DMS153 (cell line): ENCODE measurements around the gene CCDC157.
A peak's percentile ranks its signal among the peaks of the same experiment; 100 is the strongest.
"Not testable (repeated sequence)": the region's sequence is repeated elsewhere in the genome, so short reads cannot be mapped to it uniquely, and the experiment has no call there.

Experiments used
- DNase-seq: peaks from one replicate; lab custom pipeline; 2025; lab: John Stamatoyannopoulos, UW

CCDC157 gene

DNA sequence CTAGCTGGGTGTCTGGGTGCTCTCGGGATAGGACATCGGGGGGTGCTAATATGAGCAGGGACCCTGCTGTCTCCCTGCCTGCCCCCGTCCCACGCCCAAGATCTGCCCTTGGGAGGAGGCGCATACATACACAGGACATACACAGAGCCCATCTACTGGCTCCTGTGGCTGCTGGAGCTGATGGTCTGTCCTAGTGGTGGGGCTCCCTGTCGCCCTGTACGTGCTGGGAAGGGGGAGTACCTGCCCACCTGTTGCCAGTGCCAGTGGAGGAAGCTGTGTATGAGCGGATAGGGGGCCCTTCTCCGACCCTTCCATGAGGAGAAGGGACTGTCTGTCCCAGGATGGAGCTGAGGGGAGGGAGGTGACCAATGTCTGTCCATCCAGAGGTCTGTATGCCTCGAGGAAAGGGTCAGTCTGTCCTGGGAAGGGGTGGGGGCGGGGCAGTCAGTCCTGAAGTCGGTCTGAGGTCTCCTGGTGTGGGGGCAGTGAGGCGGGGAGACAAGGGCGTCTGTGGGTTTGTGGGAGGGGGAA, 31.0 kb upstream of the CCDC157 start:
- no peak for DNase-seq

DNA sequence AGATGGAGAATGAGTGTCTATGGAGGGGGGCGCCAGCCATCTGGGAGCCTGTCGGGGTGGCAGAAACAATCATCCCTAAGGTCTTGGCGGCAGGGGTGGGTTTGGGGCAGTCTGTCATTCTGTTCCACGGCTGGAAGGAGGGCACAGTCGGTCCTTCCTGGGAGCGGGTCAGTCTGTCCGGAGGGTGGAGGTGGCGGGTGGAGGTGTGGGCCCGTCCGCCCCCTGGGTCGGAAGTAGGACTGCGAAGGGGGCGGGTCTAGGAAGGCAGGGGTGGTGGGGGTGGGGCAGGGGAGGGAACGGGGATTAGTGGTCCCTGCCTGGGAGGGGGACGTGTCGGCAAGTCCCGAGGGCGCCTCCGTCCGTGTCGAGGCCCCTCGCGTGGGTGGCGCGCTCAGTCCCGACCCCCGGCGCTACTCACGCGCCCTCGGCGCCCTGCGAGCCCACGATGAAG, 30.5 kb upstream of the CCDC157 start:
- no peak for DNase-seq

DNA sequence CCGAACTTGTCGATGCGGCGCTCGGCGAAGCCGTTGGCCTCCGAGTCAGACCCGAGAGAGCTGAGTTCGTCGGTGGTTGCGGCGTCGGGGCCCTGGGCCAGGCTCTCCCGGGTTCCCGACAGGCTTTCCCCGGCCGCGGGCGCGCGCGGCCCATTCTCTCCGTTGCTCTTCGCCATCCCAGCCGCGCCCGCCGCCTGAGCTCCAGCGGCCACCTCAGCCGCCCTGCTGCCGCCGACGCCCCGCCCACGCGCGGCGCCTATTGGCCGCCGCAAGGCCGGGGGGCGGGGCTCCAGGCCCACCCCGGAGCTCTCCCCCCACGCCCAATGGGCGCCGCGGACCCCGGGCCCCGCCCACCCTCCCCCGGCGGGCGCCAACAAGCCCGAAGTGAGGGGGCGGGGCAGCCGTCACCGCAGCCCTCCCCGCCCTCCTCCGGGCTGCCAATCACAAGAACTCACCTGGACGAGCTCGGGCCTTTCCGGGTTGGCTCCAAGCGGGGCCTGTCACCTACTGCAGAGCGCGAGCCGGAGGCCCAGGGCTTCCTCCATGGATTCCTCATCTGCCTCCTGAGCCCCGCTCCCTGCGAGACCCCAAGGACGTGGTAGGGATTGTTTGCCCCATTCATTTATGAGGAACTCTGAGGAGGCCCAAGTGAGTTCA, 30.0 kb upstream of the CCDC157 start, which contains the start of gene TBC1D10A:
TBC1D10A (minus strand) TSS at position 236 of the 657 bp plus-strand sequence; CDS start at position 176, 60 bp downstream.
- peak; percentile 89 for DNase-seq

DNA sequence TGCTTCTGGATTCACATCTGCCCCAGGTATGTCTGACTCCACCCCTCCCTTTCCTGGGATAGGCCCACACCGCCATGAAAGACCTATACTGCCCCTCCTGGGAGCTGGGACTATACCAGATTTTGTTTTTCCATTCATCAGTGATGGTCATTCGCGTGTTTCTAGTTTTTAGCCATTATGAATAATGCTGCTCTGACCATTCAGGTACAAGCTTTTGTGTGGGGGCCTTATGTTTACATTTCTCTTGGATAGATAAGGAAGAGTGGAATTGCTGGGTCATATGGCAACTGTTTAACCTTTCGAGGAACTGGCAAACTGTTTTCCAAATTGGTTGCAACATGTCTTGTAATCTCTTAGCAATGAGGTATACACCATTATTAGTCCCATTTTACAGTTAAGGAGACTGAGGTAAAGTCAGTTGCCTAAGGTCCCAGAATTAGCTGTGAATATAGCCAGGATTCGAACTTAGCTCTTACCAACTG, 28.9 kb upstream of the CCDC157 start:
- no peak for DNase-seq

DNA sequence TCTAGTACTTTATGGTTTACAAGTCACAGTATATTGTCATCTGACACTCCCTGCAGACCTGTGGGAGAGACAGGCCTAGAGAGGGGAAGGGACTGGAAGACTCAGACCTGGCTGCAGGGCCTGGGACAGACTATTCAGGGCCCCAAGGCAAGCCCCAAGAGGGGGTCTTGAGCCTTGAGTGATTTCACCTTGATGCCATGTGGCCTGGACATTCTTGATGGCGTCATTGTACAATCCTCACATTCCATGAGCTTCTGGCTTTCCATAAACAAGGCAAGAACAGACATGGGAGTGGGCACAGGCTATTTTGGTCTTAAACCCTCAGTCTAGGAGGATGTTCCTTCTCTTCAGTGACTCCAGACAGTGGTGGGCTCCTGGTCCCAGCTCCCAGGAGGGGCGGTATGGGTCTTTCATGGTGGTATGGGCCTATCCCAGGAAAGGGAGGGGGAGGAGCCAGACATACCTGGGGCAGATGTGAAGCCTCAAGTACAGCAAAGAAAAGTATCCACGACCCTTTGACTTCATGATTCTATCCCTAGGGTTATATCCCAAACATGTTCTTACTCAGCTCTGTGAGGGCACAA, 28.2 kb upstream of the CCDC157 start:
- no peak for DNase-seq

DNA sequence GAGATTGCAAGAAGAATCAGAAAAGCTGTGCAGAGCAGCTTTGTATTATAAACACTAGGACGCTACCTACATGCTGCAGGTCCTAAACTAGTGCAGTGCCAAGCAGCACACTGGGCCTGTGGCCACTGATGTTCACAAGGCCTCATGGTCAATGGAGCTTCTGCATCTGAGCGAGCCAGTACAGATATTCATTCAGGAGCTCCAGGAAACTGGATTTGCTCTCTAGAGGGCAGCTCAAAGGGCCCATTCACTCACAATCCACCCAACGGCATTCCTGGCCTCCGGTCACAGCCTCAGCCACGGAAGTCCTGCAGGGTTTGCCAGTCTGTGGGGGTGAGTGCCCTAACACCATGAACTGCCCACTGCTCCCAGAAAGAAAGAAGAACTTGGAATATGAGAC, 24.3 kb upstream of the CCDC157 start:
- DNase-seq: no peak

DNA sequence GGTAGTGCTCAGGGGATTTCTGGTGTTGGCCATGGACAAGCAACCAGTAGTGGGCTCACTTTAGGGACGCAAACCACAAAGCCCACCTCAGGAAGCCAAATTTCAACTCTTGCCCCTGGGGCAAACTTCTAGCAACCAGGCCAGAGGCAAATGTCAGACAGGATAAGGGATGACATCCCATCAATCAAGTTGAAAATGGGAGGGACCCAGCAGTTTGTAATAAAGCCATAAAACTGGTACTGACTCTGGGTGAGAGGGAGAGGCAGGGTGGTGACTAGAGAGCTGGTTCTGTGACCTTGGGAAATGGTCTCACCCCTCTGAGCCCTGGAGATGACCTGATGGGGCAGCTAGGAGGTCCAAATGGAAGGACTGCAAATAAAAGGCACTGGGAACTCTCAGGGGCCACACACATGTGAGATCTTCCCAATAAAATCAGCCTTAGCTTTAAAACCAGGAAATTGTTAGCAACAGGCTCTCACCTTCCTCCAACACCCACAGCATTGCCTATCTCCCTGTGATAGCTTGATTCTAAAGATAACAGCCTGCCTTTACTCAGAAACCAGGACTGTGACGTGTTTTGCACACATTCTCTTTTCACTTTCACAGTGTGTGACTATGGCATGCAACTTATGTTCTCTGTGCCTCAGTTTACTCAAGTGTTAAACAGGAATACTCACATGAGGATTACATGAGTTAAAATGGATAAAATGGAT, 23.7 kb upstream of the CCDC157 start:
- DNase-seq: no peak

DNA sequence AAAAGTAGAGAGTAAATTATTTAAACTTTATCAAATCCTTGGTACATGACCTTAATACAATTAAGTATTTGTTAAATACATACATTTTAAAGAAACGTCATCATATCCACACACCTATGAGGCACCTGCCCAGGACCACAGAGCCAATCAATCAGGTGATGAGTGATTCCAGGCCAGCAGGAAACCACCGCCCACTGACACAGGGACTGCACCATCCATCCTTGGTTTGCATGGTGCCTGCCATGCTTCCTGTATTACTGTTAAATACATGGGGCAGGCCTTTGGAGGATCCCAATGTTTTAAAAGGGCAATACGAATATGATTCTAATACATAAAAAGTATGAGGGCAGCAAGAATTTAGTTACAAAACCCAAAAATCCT, 23.1 kb upstream of the CCDC157 start:
- no peak for DNase-seq

DNA sequence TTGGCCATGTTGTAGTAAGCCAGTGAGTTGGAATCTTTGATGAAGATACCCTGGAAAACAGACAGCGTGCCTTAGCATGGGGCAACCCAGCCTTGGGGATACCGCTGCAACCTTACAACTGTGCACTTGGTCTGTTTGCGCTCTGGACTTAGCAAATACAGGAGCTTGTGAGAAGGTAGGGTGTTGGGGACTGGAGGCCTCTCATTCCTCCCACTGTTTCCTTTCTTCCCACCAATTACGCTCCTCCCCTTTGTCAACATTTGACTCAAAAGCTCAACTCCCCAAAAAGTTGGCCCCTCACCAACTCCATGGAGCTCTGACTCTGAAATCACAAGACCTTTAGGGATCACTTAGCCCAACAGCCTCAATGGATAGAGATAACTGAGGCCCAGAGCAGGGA, 22.2 kb upstream of the CCDC157 start:
- no peak for DNase-seq

DNA sequence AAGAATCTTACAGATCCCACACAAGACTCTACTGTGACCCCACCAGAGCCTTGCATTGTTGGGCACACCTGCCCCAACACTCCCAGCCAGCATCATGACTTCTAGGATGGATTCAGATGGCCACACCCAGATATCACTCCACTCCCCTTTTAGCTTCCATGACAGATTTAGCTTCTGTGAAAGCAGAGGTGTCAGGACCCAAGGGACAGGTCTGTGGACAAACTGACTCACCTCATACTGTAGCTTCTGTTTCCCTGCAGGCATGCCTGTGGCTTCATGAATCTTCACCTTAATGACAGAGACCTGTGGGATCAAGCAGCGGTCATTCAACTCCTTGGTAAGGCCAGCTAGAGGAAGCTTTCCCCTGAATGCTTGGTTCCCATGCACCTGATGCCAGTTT, 21.6 kb upstream of the CCDC157 start:
- no peak for DNase-seq

DNA sequence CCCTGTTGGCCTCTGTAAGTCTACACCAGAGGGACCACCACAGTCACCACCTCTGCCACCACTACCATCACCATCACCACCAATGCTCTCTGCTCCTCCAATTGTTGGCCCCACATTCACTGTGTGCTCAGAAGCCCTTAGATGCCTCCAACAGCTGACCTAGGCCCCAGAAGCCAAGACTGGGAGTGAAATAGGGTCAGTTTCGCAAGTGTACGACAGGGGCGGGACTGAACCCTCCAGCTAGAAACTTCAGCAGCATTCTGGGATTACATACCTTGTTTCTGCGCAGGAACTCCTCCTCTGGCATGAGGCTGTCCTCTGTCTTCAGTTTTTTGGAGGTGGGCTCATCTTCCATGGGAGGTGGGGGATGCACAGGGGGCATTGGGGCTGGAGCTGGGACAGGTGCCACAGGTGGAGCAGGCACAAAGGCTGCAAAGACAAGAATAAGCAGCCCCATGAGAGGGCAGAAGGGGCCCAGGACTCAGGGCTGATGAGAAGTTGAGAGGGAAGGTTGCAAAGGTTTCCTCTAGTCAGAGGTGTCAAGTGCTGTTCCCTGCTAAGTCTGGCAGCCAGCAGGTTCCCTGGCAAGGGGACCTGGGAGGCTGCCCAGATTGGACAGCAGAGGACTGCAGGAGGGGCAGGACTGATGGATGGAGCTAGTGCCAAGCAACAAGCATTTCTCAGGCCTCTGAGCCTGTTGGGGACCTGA, 19.9 kb upstream of the CCDC157 start:
- DNase-seq: no peak

DNA sequence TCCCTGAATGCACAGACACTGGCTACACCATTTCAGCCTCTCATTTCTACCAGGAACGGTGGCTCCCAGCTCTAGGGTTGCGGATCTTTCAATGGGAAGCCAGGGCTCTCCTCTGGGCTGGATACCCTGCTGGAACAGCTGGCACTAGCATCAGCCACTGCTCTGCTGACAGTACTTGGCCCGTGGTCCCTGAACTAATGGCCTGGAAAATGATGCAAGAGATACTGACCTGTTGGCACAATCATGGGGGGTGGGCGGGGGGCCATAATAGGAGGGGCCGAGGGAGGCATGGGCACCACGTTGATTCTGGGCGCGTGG, 19.4 kb upstream of the CCDC157 start:
- no peak for DNase-seq

DNA sequence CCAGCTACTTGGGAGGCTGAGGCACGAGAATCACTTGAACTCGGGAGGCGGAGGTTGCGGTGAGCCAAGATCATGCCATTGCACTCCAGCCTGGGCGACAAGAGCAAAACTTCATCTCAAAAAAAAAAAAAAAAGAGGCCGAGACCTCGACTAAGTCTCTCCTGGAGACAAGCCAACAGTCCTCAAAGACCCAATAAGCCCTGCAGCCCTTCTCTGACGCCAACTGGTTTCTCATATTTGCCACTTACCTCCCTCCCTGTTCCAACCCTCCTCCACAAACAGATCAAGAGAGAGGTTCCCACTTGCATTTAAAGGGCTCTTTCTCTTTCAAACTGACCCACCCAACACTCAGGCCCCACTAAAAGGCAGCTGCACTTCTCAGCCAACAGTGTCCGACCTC, 18.5 kb upstream of the CCDC157 start:
- not testable (repeated sequence) for DNase-seq

DNA sequence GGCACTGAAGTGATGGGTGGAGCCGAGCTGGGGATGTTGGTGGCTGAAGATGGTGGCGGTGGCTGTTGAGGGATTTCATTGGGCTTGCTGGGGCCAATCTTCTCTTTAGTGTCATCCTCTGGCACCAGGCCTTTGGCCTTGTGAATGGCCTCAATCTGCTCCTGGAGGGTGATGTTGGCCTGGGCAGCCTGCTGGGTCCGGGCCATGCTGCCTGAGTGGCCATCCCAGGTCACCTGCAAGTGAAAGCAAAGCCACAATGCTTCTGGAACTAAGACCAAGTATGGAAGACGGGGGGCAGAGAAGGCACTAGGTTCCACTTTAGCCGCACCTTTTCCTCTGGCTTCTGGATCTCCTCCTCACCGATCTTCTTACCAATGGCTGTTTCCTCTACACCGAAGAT, 18.0 kb upstream of the CCDC157 start:
- no peak for DNase-seq

DNA sequence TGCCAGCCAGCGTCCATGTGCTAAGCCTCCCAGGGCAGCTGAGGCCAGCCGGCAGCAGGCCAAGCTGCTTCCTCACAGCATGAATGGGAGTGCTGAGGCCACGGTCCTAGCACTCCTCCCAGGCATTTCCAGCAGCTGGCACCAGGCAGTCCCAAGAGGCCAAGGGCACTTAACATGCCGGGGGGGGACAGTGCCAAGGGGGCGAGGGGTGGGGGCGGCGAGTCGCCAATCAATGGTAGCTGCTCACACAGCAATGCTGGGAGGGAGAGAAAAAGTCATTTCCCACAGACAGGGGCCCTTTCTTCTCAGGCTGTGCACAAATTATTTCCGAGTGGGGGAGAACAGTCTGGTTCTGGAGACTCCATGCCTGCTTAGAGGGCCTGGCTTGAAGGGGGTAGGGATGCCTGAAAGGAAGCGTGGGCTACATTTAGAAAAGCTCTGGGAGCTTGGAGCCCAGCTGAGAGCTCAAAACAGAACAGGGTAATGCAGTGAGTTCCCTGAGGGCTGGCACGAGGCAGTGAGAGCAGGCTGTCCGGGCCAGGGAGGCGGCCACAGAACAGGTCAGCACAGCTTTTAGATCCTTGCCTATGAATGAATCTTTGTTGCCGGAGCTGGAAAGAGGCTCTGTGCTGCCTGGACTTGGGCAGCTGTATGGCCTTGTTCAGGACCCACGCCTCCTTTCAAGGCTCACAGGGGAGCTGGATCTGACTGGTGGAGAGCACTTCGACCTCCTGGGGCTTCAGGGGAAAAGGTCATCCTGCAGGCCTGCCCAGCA, 15.7 kb upstream of the CCDC157 start:
- no peak for DNase-seq

DNA sequence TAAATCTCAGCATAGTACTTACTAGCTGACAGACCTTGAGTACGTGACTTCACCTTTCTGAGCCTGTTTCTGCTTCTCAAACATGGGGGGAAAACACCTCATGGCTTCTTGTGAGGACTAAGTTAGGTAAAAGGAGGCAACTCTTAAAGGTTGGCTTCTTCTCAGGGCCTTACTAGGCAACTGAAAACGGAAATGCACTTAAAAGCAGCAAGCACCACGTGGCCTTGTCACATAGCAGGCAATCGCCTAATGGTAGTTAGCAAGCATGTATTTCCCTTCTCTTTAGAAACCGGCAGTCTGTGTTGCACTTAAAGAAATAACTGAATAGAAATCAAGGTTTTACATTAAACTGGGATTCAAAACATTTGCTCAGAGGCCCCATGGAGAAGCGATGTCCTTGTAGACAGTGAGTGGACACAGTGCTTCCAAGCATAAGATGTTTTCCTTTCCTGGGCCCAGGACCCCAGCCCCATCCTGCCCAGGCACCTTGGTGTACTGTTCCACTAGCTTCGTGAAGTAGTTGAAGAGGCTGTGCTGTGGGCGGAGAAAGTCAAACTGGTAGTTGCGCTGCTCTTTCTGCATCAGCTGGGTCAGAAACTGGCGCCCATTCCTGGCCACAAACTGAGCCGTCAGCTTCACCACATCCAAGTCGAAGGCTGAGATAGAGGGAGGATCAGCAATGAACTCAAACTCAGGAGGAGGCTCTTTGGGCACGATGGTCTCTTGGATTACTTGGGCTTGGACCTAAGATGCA, 12.2 kb upstream of the CCDC157 start:
- DNase-seq: no peak

DNA sequence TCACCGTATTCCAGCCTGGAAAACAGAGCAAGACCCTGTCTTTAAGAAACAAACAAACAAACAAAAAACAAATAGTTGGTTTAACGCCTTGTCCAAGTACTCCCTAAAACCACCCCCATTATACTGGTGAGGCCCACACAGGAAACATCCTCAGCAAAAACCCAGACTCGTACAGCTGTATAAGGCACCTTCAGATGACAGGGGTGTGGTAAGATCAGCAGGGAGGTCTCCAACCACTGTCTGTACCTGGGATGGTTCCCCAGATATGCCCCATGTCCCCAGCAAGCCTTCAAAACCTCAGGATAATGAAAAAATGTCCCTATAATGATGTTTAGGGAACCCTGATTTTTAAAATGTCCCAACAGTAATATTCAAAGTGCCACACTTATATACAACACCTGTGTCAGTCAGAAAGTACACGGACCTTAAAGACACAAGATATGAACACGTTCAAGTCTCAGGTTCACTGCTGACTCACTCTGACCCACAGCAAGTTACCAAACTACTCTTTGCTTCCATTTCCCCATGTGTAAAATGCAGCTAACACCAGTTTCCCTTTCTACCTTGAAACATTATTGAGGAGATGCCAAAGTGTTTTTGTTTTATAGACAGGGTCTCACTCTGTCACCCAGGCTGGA, 9.4 kb upstream of the CCDC157 start:
- DNase-seq: no peak

DNA sequence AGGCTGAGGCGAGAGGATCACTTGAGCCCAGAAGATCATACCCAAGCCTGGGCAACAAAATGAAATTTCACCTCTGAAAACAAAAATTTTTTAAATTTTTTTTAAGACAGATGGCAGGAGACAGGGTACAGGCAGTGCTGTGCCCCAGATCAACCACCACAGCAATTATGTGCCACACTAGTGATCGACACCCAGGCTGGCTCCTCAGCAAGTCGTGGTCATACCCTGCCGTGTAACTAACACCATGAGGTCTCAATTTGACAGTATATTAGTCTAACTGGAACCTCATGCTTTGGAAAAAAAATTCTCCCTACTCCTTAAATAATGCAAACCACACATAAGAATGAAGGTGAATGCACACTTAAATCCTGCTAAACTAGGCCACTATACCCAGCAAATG, 8.4 kb upstream of the CCDC157 start:
- no peak for DNase-seq

DNA sequence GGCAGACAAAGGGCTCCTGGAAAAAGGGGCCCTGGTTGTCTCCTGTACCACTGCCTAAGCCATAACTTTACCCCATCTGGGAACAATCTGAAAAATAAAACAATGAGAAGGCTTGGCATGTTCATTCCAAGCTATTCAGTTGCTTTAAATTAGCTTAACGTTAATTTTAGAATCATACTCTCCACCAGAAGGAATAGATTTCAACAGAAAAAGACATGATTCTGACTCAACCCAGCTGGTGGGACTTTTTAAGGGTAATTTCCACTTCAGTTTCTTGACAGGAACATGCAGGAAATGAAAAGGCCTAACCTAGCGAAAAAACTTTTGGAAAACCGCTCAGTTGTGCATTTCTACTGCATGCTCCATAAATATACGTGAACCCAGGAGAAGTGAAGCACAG, 8.0 kb upstream of the CCDC157 start:
- DNase-seq: no peak

DNA sequence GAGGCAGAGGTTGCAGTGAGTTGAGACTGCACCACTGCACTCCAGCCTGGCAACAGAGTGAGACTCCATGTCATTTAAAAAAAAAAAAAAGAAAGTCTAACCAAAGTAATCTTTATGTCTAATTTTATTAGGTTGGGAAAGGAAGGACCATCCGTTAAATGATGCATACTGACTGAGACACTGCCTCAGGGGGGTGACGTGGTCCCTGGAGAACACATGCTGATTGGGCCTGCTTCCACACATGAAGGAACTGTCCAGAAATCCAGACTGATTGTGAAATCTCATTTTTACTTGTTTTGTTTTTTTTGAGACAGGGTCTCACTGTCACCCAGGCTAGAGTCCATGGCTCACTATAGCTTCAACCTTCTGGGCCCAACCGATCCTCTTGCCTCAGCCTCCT, 5.6 kb upstream of the CCDC157 start:
- no peak for DNase-seq

DNA sequence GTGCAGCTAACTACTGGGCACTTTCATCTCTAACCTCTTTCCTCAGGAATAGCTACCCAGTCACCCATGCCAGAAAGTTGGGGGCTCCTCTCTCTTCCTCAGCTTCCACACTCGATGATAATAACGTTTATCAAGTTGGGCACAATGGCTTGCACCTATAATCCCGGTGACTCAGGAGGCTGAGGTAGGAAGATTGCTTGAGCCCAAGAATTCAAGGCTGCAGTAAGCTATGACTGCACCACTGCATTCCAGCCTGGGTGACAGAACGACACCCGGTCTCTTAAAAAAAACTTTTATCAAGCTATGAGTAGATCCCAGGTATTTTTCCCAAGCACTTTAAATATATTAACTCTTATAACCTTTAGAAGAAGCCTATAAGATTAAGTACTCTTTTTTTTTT, 2.2 kb upstream of the CCDC157 start:
- DNase-seq: no peak
